WTC11 (cell line): ENCODE results near the gene PARD3B.

Experiments used
- KAT7 ChIP-seq: sonication (generic); formaldehyde crosslinking; IDR thresholded peaks from 2 replicates; pipeline ENCODE4 v1.8.1; 2023; ENCODE audit warnings: missing genetic modification reagents, mild to moderate bottlenecking, borderline replicate concordance
- NR2C2 ChIP-seq: sonication (generic); formaldehyde crosslinking; IDR thresholded peaks from 2 replicates; pipeline ENCODE4 v1.8.0; 2022; ENCODE audit warnings: mild to moderate bottlenecking, missing genetic modification reagents
- USF1 ChIP-seq: sonication (generic); formaldehyde crosslinking; IDR thresholded peaks from 2 replicates; pipeline ENCODE4 v1.8.0; 2022; ENCODE audit warnings: mild to moderate bottlenecking, missing genetic modification reagents
- ZNF423 ChIP-seq: fragments of 250-450 bp; sonication (Bioruptor Pico); IDR thresholded peaks from 2 replicates; pipeline ENCODE4 v2.1.2; 2022; ENCODE audit warnings: mild to moderate bottlenecking, moderate library complexity
- ZNF512 ChIP-seq: sonication (generic); formaldehyde crosslinking; IDR thresholded peaks from 2 replicates; pipeline ENCODE4 v1.8.1; 2022; ENCODE audit warnings: missing genetic modification reagents, borderline replicate concordance

- TF ChIP-seq ZNF512 (CRISPR knock-in tag) = no peak
- TF ChIP-seq ZNF423 (CRISPR knock-in tag) = no peak
- no peak for TF ChIP-seq USF1
- no peak for TF ChIP-seq NR2C2 (CRISPR knock-in tag)
- TF ChIP-seq KAT7 = no peak
Measured at GRCh38 chr2:204880928-204881327, 335.7 kb downstream of the PARD3B start.
